Hepatocyte (in vitro differentiated cells): ENCODE measurements around the gene P4HTM. TPM values are rescaled to one million over a fixed set of nuclear protein-coding genes. Genes with fewer than 3 reads are reported as not detected.
"Not testable (repeated sequence)": the region's sequence is repeated elsewhere in the genome, so short reads cannot be mapped to it uniquely, and the experiment has no call there.

Source experiments
- DNase-seq: peaks from one replicate; pipeline ENCODE4 v3.0.0-alpha.2; 2016; ENCODE audit warnings: low spot score
- H2AFZ ChIP-seq: fragments of 200-600 bp; sonication (generic); 2 replicates; pipeline ENCODE4 v1.6.0; 2016; ENCODE audit warnings: antibody characterized with exemption, mild to moderate bottlenecking
- H3K27ac ChIP-seq: fragments of 200-600 bp; sonication (generic); 2 replicates; pipeline ENCODE4 v1.5.1; 2016; ENCODE audit warnings: mild to moderate bottlenecking
- H3K27me3 ChIP-seq: fragments of 200-600 bp; sonication (generic); 2 replicates; pipeline ENCODE4 v1.6.1; 2016
- H3K36me3 ChIP-seq: fragments of 200-600 bp; sonication (generic); replicated peaks from 2 replicates; pipeline ENCODE4 v1.5.1; 2016; ENCODE audit warnings: low read depth; ENCODE audit not compliant: insufficient read depth
- H3K4me1 ChIP-seq: fragments of 200-600 bp; sonication (generic); 2 replicates; pipeline ENCODE4 v1.5.1; 2016; ENCODE audit warnings: mild to moderate bottlenecking, moderate library complexity; ENCODE audit not compliant: insufficient read depth
- H3K4me2 ChIP-seq: fragments of 200-600 bp; sonication (generic); 2 replicates; pipeline ENCODE4 v1.6.0; 2016
- H3K4me3 ChIP-seq: fragments of 200-600 bp; sonication (generic); 2 replicates; pipeline ENCODE4 v1.5.1; 2016; ENCODE audit warnings: mild to moderate bottlenecking
- H3K79me2 ChIP-seq: fragments of 200-600 bp; sonication (generic); 2 replicates; pipeline ENCODE4 v1.6.0; 2017; ENCODE audit warnings: mild to moderate bottlenecking
- H3K9me2 ChIP-seq: fragments of 200-600 bp; sonication (generic); replicated peaks from 2 replicates; pipeline ENCODE4 v1.6.0; 2017; ENCODE audit warnings: mild to moderate bottlenecking; ENCODE audit not compliant: insufficient read depth
- H3K9me3 ChIP-seq: fragments of 200-600 bp; sonication (generic); 2 replicates; pipeline ENCODE4 v1.5.1; 2016; ENCODE audit warnings: low read depth, mild to moderate bottlenecking
- H4K20me1 ChIP-seq: fragments of 200-600 bp; sonication (generic); 2 replicates; pipeline ENCODE4 v1.6.0; 2016; ENCODE audit warnings: mild to moderate bottlenecking; ENCODE audit not compliant: insufficient read depth, poor library complexity, severe bottlenecking
- CTCF ChIP-seq: fragments of 200-600 bp; sonication (generic); IDR thresholded peaks from 2 replicates; pipeline ENCODE4 v1.5.1; 2016; ENCODE audit warnings: antibody characterized with exemption, mild to moderate bottlenecking; ENCODE audit not compliant: poor library complexity
- EZH2 ChIP-seq: fragments of 200-600 bp; sonication (generic); IDR thresholded peaks from 2 replicates; pipeline ENCODE4 v1.6.1; 2016; ENCODE audit warnings: antibody characterized with exemption, mild to moderate bottlenecking, borderline replicate concordance
- EZH2phosphoT487 ChIP-seq: fragments of 200-600 bp; sonication (generic); IDR thresholded peaks from one replicate; pipeline ENCODE4 v1.6.1; 2018; ENCODE audit warnings: antibody characterized with exemption, mild to moderate bottlenecking, low read depth, moderate library complexity; ENCODE audit not compliant: unreplicated experiment, severe bottlenecking
- WGBS: methylation state at CpG from one replicate; pipeline ENCODE4 v1.1.6; 2016; ENCODE audit warnings: low lambda C conversion rate; ENCODE audit errors: missing lambda C conversion rate; 5-methylcytosine and 5-hydroxymethylcytosine counted together
- polyA plus RNA-seq: library from polyadenylated mRNA; unstranded; fragments of >200 nt; fragmentation: Nextera tagmentation; extraction: Ambion mirVana; gene quantifications from 2 replicates; pipeline ENCODE4 v1.2.1, GENCODE V29; 2016
- total RNA-seq: library from RNA; depleted of rRNA; stranded (reverse); fragments of >200 nt; gene quantifications from 2 replicates; pipeline ENCODE4 v1.2.3, GENCODE V29; 2014

The P4HTM gene
- total and polyA plus RNA-seq, 2 experiments from 2014 or later: 42.5 to 85.3 TPM

DNA sequence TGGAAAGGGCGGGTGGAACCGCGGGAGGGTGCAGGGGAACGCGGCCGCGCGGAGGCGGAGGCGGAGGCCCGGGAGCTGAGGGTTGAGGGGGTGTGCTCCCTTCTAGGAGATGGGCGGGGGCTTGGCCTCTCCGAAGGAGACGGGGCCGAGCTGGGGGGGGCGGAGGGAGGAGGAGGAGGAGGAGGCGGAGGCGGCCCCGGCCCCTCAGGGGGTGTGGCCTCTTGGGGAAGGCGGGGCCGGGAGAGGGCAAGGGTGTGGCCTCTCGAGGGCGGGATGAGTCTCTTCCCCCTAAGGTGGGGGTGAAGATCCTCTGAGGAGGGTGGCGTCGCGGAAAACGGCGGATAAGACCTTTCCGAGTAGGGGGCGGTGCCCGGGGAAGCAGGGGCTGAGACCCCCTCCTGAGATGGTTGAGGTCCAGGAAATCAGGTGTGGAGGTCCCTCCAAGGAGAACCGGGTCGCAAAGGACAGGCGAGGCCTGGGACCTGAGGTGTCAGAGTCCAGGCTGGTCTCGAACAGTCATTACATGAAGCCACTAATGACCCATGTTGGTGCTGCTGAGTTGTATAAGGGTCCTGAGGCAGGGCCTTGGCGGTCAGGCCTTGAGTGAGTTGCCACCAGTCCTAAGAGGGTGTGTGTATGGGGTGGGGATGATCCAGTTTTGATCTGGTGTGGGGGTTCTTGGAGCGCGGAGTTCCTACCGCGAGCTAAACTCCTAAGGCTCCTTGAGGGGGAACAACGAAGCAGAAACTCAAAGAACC is 17.9 kb downstream of the P4HTM start:
- H2AFZ ChIP-seq: peak overlapping the region; percentile 66
- TF ChIP-seq EZH2phosphoT487 (no peak), EZH2 (no peak), CTCF (no peak)
- H3K4me1 ChIP-seq: peaks cover 4% of the 10 kb centered on the region
- no peaks in the 10 kb centered on the region for H3K27me3 ChIP-seq
- DNase-seq: peak; percentile 95
- no peaks in the 10 kb centered on the region for H3K9me2 ChIP-seq
- peaks cover 53% of the 10 kb centered on the region for H3K79me2 ChIP-seq
- peak overlapping the region; percentile 95 for H3K27ac ChIP-seq
- 39% methylated on average over 17 of the region's 41 CpGs for WGBS
- H3K36me3 ChIP-seq: no peaks in the 10 kb centered on the region
- no peaks in the 10 kb centered on the region for H3K9me3 ChIP-seq
- peak overlapping the region; percentile 40 for H3K4me3 ChIP-seq
- peaks cover 49% of the 10 kb centered on the region for H4K20me1 ChIP-seq
- peak overlapping the region; percentile 88 for H3K4me2 ChIP-seq

DNA sequence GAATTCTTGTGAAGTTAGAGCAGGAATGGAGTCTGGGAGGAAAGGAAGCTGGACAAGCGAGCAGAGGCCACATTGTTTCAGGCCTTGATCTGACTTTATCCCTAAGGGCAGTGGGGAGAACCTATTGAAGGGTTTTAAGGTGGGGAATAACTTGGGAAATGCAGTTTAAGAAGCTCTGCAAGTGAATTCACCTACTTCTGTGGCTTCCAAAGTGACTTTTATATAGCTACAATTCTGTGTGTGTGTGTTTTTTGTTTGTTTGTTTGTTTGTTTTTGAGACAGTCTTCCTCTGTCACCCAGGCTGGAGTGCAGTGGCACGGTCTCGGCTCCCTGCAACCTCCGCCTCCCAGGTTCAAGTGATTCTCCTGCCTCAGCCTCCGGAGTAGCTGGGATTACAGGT is 18.6 kb downstream of the P4HTM start:
- not testable (repeated sequence) for H3K36me3 ChIP-seq, H3K9me2 ChIP-seq, H3K4me3 ChIP-seq, H3K4me1 ChIP-seq, DNase-seq, H3K27me3 ChIP-seq, H2AFZ ChIP-seq, H3K9me3 ChIP-seq
- WGBS: 92% methylated on average over 5 of the region's 5 CpGs
- Histone ChIP-seq H3K4me2 (peak overlapping the region; percentile 88), H3K79me2 (peaks cover 59% of the 10 kb centered on the region), H4K20me1 (peaks cover 56% of the 10 kb centered on the region), H3K27ac (peak overlapping the region; percentile 95)

- Histone ChIP-seq H2AFZ (no peak overlapping the region), H3K36me3 (no peaks in the 10 kb centered on the region), H3K4me2 (peak overlapping the region; percentile 88), H3K27ac (no peak overlapping the region), H3K27me3 (no peaks in the 10 kb centered on the region), H4K20me1 (peaks cover 62% of the 10 kb centered on the region), H3K9me2 (no peaks in the 10 kb centered on the region), H3K79me2 (peaks cover 62% of the 10 kb centered on the region), H3K4me1 (peaks cover 4% of the 10 kb centered on the region), H3K4me3 (no peak overlapping the region), H3K9me3 (no peaks in the 10 kb centered on the region)
- DNase-seq: no peak
- TF ChIP-seq EZH2phosphoT487: no peak
- no peak for TF ChIP-seq CTCF
- no peak for TF ChIP-seq EZH2
- WGBS: 83% methylated on average over 3 of the region's 3 CpGs
These were observed 19.4 kb downstream of the P4HTM start for GRCh38 chr3:49009396-49009795.

GRCh38 chr3:49012441-49013017 is 22.5 kb downstream of the P4HTM start:
- peaks cover 67% of the 10 kb centered on the region for H3K79me2 ChIP-seq
- no peak overlapping the region for H3K27ac ChIP-seq
- 93% methylated on average over 17 of the region's 17 CpGs for WGBS
- no peaks in the 10 kb centered on the region for H3K9me3 ChIP-seq
- no peak overlapping the region for H3K4me2 ChIP-seq
- no peaks in the 10 kb centered on the region for H3K27me3 ChIP-seq
- H3K4me3 ChIP-seq: no peak overlapping the region
- peaks cover 7% of the 10 kb centered on the region for H3K4me1 ChIP-seq
- H3K36me3 ChIP-seq: no peaks in the 10 kb centered on the region
- peaks cover 78% of the 10 kb centered on the region for H4K20me1 ChIP-seq
- DNase-seq: no peak
- H2AFZ ChIP-seq: no peak overlapping the region
- H3K9me2 ChIP-seq: no peaks in the 10 kb centered on the region
- no peak for TF ChIP-seq EZH2phosphoT487
- no peak for TF ChIP-seq EZH2
- TF ChIP-seq CTCF: no peak
